ENCODE measurements around the gene DNAH3. TPM values are rescaled to one million over a fixed set of nuclear protein-coding genes. Genes with fewer than 3 reads are reported as not detected.
A peak's percentile ranks its signal among the peaks of the same experiment; 100 is the strongest.

The DNAH3 gene
- total RNA-seq, 1 experiment from 2014 or later = 0.24 TPM

- Histone ChIP-seq H3K56ac (ENCODE audit: insufficient read length, low read depth, low read length) (peak within 1 kb of the TSS; percentile 34), H2BK120ac (ENCODE audit: low read depth, low read length, poor library complexity, severe bottlenecking) (peak within 1 kb of the TSS; percentile 75), H3K27ac (ENCODE audit: insufficient read length, low read depth, low read length) (peak within 1 kb of the TSS; percentile 59), H3K23ac (ENCODE audit: insufficient read length, low read depth, low read length) (no peak within 1 kb of the TSS), H2BK20ac (ENCODE audit: low read depth, low read length, poor library complexity, severe bottlenecking) (no peak within 1 kb of the TSS), H3K4me2 (ENCODE audit: insufficient read depth, insufficient read length, low read length) (peak within 1 kb of the TSS; percentile 79), H2BK15ac (ENCODE audit: low read depth, low read length) (no peak within 1 kb of the TSS), H4K5ac (ENCODE audit: insufficient read length, low read depth, low read length) (peak within 1 kb of the TSS; percentile 43), H3K9ac (ENCODE audit: extremely low read depth, insufficient read length, low read length) (peak within 1 kb of the TSS; percentile 98), H3K4me1 (ENCODE audit: insufficient read depth, low read length) (no peaks in the 10 kb centered on the region), H3K4ac (ENCODE audit: low read depth, low read length) (peak within 1 kb of the TSS; percentile 52; the same call in 1 of the 2 replicates), H3K79me1 (ENCODE audit: insufficient read depth, low read depth, low read length, poor library complexity, severe bottlenecking) (peaks cover 5% of the 10 kb centered on the region), H4K8ac (replicated peaks; ENCODE audit: insufficient read length, low read depth, low read length) (no peak within 1 kb of the TSS), H3K9me3 (ENCODE audit: control insufficient read depth, low read depth, low read length) (no peaks in the 10 kb centered on the region), H4K91ac (ENCODE audit: insufficient read length, low read depth, low read length) (peak within 1 kb of the TSS; percentile 31), H3K23me2 (ENCODE audit: insufficient read length, low read depth, low read length, poor library complexity, severe bottlenecking) (peaks cover 14% of the 10 kb centered on the region), H2BK5ac (ENCODE audit: insufficient read length, low read length) (peak within 1 kb of the TSS; percentile 25), H3K27me3 (ENCODE audit: insufficient read depth, low read length) (no peaks in the 10 kb centered on the region), H2AK5ac (ENCODE audit: insufficient read length, low read length) (no peak within 1 kb of the TSS), H3K14ac (ENCODE audit: insufficient read depth, low read length) (peak within 1 kb of the TSS; percentile 99), H2BK12ac (ENCODE audit: insufficient read length, low read depth, low read length) (peak within 1 kb of the TSS; percentile 1), H3K79me2 (ENCODE audit: insufficient read depth, low read length) (peaks cover 14% of the 10 kb centered on the region; the same call in 1 of the 2 replicates), H2AFZ (ENCODE audit: low read length) (no peak within 1 kb of the TSS), H4K20me1 (ENCODE audit: control insufficient read depth, insufficient read depth, insufficient read length) (no peaks in the 10 kb centered on the region), H3K18ac (ENCODE audit: insufficient read length, low read depth, low read length) (peak within 1 kb of the TSS; percentile 99), H3T11ph (ENCODE audit: low read length) (no peak within 1 kb of the TSS)
- peak; percentile 98 for DNase-seq
- peak within 1 kb of the TSS; percentile 75 to 96 for H3K4me3 Mint-ChIP-seq
- no peaks in the 10 kb centered on the region for H3K27me3 Mint-ChIP-seq (ENCODE audit: low read depth)
- H3K36me3 Mint-ChIP-seq (ENCODE audit: insufficient read depth in 1 of 3, low read depth in 3 of 3) = peaks cover 3 to 23% (median 18%) of the 10 kb centered on the region in 3 experiments; a peak in 6 of 7 replicates
- H3K9me3 Mint-ChIP-seq = no peaks in the 10 kb centered on the region; a peak in 1 of 5 replicates
- H3K4me1 Mint-ChIP-seq = peaks cover 51 to 55% of the 10 kb centered on the region in 2 experiments
- peak within 1 kb of the TSS; percentile 99 to 100 (median 100) for H3K27ac Mint-ChIP-seq
- TF ChIP-seq CTCF (conservative IDR thresholded peaks at IDR 0.05) = no peak
- no CpG with 5 or more reads among the region's 62 CpGs for WGBS (ENCODE audit: extremely low coverage, insufficient read length, low lambda C conversion rate)
Observed at GRCh38 chr16:20900299-20901067, 250.2 kb downstream of the DNAH3 start, which contains the start of the genes DCUN1D3 and LYRM1. Gene DCUN1D3 (minus strand): TSS chr16:20900358. CDS start chr16:20862538, 37,820 bp downstream. Gene LYRM1 (plus strand): TSS chr16:20900771. CDS start chr16:20915556, 14,785 bp downstream.

All from H9 (cell line).